HepG2 (cell line): ENCODE data around the gene HDHD3. TPM values are rescaled to one million over a fixed set of nuclear protein-coding genes. Genes with fewer than 3 reads are reported as not detected.

Experiments used
- DMAP1 ChIP-seq: IDR thresholded peaks from 2 replicates; pipeline ENCODE4 v1.6.1; 2016
- HIVEP1 ChIP-seq: sonication (generic); formaldehyde crosslinking; IDR thresholded peaks from 2 replicates; pipeline ENCODE4 v1.4.0; 2020; ENCODE audit warnings: mild to moderate bottlenecking, missing genetic modification reagents
- KMT2A ChIP-seq: sonication (generic); formaldehyde crosslinking; IDR thresholded peaks from 2 replicates; pipeline ENCODE4 v1.4.0; 2020; ENCODE audit warnings: missing genetic modification reagents
- PRPF4 ChIP-seq: fragments of 200-400 bp; formaldehyde crosslinking; IDR thresholded peaks from 2 replicates; pipeline ENCODE4 v1.6.1; 2016; ENCODE audit warnings: low read length, low read depth; ENCODE audit not compliant: poor library complexity, severe bottlenecking
- SRSF4 ChIP-seq: fragments of 200-400 bp; formaldehyde crosslinking; IDR thresholded peaks from one replicate; pipeline ENCODE4 v1.6.1; 2018; ENCODE audit warnings: mild to moderate bottlenecking, low read depth, low read length, moderate library complexity; ENCODE audit not compliant: poor library complexity, severe bottlenecking
- ZFY ChIP-seq: sonication (generic); formaldehyde crosslinking; IDR thresholded peaks from 2 replicates; pipeline ENCODE4 v1.4.0; 2020; ENCODE audit warnings: missing genetic modification reagents
- ZNF24 ChIP-seq: fragments of 450-650 bp; IDR thresholded peaks from 2 replicates; pipeline ENCODE4 v1.6.1; 2017; ENCODE audit warnings: antibody characterized with exemption, mild to moderate bottlenecking
- ZNF709 ChIP-seq: sonication (generic); formaldehyde crosslinking; IDR thresholded peaks from 2 replicates; pipeline ENCODE4 v1.5.0; 2020; ENCODE audit warnings: mild to moderate bottlenecking, missing genetic modification reagents
- ZNF788 ChIP-seq: sonication (generic); formaldehyde crosslinking; IDR thresholded peaks from 2 replicates; pipeline ENCODE4 v1.5.0; 2020; ENCODE audit warnings: mild to moderate bottlenecking, missing genetic modification reagents, borderline replicate concordance
- ZNF883 ChIP-seq: sonication (generic); formaldehyde crosslinking; IDR thresholded peaks from 2 replicates; pipeline ENCODE4 v1.5.1; 2020; ENCODE audit warnings: mild to moderate bottlenecking, missing genetic modification reagents; ENCODE audit errors: not compliant biosample characterization
- polyA plus RNA-seq, 8 experiments: library from polyadenylated mRNA; depleted of rRNA in 3 of 8; stranded (reverse) in 7 of 8; unstranded in 1 of 8; fragments of >200 nt; fragmentation: Illumina TruSeq in 4 of 8; extraction: Trizol in 4 of 8; gene quantifications; 2 replicates each; pipeline versions ENCODE4 v1.2.1 to v1.2.3, GENCODE V29; 2011 to 2016; ENCODE audit warnings: low read depth in 4 of 8, missing spikeins in 1 of 8, mixed read lengths in 1 of 8; ENCODE audit not compliant: insufficient read depth in 1 of 8
- total RNA-seq, 5 experiments: library from RNA; depleted of rRNA; stranded (reverse); fragments of >200 nt; fragmentation: Illumina TruSeq; extraction: Trizol; gene quantifications; 2 replicates each; pipeline ENCODE4 v1.2.3, GENCODE V29; 2016; ENCODE audit warnings: low read depth in 1 of 5
- TF ChIP-seq, protein P1 (sequence below): IDR thresholded peaks from 2 replicates; pipeline ENCODE4 v1.4.0; 2020; ENCODE audit warnings: mild to moderate bottlenecking, missing genetic modification reagents
- TF ChIP-seq, protein P2 (sequence below): sonication (generic); formaldehyde crosslinking; IDR thresholded peaks from 2 replicates; pipeline ENCODE4 v1.4.0; 2020; ENCODE audit warnings: missing genetic modification reagents
- TF ChIP-seq, protein P3 (sequence below): sonication (generic); formaldehyde crosslinking; IDR thresholded peaks from 2 replicates; pipeline ENCODE4 v1.5.1; 2020; ENCODE audit warnings: mild to moderate bottlenecking, missing genetic modification reagents, borderline replicate concordance

Gene HDHD3
- total and polyA plus RNA-seq, 2 of the 13 experiments (the other 11 are each of a cell fraction or from before 2014, with no cell fraction given) = 23.1 to 38.5 TPM

DNA sequence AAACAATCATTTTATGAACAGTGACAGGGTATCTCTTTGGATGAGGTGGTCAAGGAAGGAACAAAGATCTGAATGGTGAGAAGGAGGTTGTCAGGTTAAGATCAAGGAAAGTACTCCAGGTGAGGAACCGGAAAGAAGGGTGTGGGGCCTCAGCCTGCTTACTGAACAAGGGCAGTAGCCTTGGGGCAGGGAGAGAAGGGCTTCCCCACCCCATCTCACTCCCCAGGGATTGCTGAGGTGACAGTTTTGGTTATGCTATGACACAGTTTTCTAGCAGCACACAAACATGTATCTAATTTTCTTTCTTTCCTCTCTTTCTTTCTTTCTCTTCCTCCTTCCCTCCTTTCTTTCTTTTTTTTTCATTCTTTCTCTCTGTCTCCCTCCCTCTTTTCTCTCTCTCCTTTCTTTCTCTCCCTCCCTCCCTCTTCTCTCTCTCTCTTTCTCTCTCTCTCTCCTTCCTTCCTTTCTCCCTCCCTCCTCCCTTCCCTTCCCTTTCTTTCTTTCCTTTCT, 4.1 kb upstream of the HDHD3 start (continued):
- TF ChIP-seq, protein P1, sequence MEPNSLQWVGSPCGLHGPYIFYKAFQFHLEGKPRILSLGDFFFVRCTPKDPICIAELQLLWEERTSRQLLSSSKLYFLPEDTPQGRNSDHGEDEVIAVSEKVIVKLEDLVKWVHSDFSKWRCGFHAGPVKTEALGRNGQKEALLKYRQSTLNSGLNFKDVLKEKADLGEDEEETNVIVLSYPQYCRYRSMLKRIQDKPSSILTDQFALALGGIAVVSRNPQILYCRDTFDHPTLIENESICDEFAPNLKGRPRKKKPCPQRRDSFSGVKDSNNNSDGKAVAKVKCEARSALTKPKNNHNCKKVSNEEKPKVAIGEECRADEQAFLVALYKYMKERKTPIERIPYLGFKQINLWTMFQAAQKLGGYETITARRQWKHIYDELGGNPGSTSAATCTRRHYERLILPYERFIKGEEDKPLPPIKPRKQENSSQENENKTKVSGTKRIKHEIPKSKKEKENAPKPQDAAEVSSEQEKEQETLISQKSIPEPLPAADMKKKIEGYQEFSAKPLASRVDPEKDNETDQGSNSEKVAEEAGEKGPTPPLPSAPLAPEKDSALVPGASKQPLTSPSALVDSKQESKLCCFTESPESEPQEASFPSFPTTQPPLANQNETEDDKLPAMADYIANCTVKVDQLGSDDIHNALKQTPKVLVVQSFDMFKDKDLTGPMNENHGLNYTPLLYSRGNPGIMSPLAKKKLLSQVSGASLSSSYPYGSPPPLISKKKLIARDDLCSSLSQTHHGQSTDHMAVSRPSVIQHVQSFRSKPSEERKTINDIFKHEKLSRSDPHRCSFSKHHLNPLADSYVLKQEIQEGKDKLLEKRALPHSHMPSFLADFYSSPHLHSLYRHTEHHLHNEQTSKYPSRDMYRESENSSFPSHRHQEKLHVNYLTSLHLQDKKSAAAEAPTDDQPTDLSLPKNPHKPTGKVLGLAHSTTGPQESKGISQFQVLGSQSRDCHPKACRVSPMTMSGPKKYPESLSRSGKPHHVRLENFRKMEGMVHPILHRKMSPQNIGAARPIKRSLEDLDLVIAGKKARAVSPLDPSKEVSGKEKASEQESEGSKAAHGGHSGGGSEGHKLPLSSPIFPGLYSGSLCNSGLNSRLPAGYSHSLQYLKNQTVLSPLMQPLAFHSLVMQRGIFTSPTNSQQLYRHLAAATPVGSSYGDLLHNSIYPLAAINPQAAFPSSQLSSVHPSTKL = 0 out of 2 replicates have a peak, but pooled peaks have one; percentile 9
- no peak for TF ChIP-seq PRPF4
- no peak for TF ChIP-seq ZNF24
- TF ChIP-seq SRSF4 = no peak
- TF ChIP-seq, protein P2, sequence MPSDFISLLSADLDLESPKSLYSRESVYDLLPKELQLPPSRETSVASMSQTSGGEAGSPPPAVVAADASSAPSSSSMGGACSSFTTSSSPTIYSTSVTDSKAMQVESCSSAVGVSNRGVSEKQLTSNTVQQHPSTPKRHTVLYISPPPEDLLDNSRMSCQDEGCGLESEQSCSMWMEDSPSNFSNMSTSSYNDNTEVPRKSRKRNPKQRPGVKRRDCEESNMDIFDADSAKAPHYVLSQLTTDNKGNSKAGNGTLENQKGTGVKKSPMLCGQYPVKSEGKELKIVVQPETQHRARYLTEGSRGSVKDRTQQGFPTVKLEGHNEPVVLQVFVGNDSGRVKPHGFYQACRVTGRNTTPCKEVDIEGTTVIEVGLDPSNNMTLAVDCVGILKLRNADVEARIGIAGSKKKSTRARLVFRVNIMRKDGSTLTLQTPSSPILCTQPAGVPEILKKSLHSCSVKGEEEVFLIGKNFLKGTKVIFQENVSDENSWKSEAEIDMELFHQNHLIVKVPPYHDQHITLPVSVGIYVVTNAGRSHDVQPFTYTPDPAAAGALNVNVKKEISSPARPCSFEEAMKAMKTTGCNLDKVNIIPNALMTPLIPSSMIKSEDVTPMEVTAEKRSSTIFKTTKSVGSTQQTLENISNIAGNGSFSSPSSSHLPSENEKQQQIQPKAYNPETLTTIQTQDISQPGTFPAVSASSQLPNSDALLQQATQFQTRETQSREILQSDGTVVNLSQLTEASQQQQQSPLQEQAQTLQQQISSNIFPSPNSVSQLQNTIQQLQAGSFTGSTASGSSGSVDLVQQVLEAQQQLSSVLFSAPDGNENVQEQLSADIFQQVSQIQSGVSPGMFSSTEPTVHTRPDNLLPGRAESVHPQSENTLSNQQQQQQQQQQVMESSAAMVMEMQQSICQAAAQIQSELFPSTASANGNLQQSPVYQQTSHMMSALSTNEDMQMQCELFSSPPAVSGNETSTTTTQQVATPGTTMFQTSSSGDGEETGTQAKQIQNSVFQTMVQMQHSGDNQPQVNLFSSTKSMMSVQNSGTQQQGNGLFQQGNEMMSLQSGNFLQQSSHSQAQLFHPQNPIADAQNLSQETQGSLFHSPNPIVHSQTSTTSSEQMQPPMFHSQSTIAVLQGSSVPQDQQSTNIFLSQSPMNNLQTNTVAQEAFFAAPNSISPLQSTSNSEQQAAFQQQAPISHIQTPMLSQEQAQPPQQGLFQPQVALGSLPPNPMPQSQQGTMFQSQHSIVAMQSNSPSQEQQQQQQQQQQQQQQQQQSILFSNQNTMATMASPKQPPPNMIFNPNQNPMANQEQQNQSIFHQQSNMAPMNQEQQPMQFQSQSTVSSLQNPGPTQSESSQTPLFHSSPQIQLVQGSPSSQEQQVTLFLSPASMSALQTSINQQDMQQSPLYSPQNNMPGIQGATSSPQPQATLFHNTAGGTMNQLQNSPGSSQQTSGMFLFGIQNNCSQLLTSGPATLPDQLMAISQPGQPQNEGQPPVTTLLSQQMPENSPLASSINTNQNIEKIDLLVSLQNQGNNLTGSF (CRISPR knock-in tag) = no peak
- no peak for TF ChIP-seq DMAP1 (CRISPR knock-in tag)
- TF ChIP-seq, protein P3, sequence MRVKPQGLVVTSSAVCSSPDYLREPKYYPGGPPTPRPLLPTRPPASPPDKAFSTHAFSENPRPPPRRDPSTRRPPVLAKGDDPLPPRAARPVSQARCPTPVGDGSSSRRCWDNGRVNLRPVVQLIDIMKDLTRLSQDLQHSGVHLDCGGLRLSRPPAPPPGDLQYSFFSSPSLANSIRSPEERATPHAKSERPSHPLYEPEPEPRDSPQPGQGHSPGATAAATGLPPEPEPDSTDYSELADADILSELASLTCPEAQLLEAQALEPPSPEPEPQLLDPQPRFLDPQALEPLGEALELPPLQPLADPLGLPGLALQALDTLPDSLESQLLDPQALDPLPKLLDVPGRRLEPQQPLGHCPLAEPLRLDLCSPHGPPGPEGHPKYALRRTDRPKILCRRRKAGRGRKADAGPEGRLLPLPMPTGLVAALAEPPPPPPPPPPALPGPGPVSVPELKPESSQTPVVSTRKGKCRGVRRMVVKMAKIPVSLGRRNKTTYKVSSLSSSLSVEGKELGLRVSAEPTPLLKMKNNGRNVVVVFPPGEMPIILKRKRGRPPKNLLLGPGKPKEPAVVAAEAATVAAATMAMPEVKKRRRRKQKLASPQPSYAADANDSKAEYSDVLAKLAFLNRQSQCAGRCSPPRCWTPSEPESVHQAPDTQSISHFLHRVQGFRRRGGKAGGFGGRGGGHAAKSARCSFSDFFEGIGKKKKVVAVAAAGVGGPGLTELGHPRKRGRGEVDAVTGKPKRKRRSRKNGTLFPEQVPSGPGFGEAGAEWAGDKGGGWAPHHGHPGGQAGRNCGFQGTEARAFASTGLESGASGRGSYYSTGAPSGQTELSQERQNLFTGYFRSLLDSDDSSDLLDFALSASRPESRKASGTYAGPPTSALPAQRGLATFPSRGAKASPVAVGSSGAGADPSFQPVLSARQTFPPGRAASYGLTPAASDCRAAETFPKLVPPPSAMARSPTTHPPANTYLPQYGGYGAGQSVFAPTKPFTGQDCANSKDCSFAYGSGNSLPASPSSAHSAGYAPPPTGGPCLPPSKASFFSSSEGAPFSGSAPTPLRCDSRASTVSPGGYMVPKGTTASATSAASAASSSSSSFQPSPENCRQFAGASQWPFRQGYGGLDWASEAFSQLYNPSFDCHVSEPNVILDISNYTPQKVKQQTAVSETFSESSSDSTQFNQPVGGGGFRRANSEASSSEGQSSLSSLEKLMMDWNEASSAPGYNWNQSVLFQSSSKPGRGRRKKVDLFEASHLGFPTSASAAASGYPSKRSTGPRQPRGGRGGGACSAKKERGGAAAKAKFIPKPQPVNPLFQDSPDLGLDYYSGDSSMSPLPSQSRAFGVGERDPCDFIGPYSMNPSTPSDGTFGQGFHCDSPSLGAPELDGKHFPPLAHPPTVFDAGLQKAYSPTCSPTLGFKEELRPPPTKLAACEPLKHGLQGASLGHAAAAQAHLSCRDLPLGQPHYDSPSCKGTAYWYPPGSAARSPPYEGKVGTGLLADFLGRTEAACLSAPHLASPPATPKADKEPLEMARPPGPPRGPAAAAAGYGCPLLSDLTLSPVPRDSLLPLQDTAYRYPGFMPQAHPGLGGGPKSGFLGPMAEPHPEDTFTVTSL (CRISPR knock-in tag) = 0 out of 2 replicates have a peak, but pooled peaks have one; percentile 19
- no peak for TF ChIP-seq ZNF788 (CRISPR knock-in tag)
- TF ChIP-seq KMT2A = no peak
- TF ChIP-seq ZFY = no peak
- no peak for TF ChIP-seq ZNF709
- no peak for TF ChIP-seq HIVEP1 (CRISPR knock-in tag)
- no peak for TF ChIP-seq ZNF883
